Measurements from ENCODE around the gene NAV2. TPM values are rescaled to one million over a fixed set of nuclear protein-coding genes. Genes with fewer than 3 reads are reported as not detected.

NAV2 gene
- total and polyA plus RNA-seq, 5 donors = 4.4 to 12.9 (median 8.6) TPM

DNA sequence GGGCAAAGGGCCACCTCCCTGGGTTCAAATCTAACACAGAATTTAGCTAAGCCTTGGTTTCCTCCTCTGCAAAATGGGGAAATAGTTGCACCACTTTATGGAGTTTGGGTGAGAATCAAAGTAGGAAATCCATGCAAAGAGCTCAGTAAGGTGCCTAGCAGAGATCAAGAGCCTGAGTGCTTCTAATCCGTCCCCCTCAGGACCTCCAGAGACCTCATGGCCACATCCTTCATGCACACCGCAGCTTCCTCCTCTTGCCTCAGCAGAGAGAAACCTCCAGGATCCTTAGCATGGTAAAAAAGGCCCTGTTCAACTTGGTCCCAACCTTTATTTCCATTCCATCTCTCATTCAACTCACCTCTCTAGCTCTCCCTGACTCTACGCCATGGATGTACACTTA lies 37.8 kb upstream of the NAV2 start:
- H3K27me3 ChIP-seq (ENCODE audit: control insufficient read depth, insufficient read depth) = no peaks in the 10 kb centered on the region
- DNase-seq (no peak), ATAC-seq (no peak)
- no peak overlapping the region for H3K4me3 ChIP-seq (ENCODE audit: low read length)
- peaks cover 33% of the 10 kb centered on the region for H3K4me1 ChIP-seq (ENCODE audit: control insufficient read depth, insufficient read depth, low read length)
- no peaks in the 10 kb centered on the region for H3K9me3 ChIP-seq (ENCODE audit: control insufficient read depth, low read length)
- WGBS = 84% methylated on average over 3 of the region's 3 CpGs
- intact Hi-C loops (cut with DNase I) = loop anchor here in 1 of 4 donors (10.0 kb wide), 1 partner anchor 60 kb away; no protein-coding TSS in a partner anchor
- peak overlapping the region; percentile 90 for H3K27ac ChIP-seq (ENCODE audit: low read length)

DNA sequence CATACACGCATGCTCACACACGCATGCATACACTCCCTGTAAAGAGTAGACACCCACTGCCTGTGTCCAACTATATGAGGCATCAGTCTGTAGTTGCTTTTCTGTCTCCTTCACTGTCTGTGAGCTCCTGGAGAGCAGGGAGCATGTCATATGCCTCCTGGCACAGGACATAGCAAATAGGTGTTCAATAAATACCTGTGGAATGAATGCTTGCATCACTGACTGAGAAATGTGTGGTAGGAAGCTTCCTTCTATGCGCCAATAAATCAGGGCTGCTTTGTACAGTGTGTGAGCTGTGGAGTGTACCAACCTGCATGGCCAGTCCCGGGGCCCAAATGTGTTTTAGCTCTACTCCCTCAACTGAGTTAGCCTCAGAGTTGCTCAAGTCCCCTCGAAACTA lies 37.2 kb upstream of the NAV2 start:
- H3K27ac ChIP-seq (ENCODE audit: low read length) = peak overlapping the region; percentile 14
- no peaks in the 10 kb centered on the region for H3K9me3 ChIP-seq (ENCODE audit: control insufficient read depth, low read length)
- ATAC-seq = no peak
- H3K27me3 ChIP-seq (ENCODE audit: control insufficient read depth, insufficient read depth) = no peaks in the 10 kb centered on the region
- no peak overlapping the region for H3K4me3 ChIP-seq (ENCODE audit: low read length)
- intact Hi-C loops (cut with DNase I) = loop anchor here in 1 of 4 donors (10.0 kb wide), 1 partner anchor 59 kb away; no protein-coding TSS in a partner anchor
- WGBS = 92% methylated on average over 5 of the region's 5 CpGs
- no peak for DNase-seq
- H3K4me1 ChIP-seq (ENCODE audit: control insufficient read depth, insufficient read depth, low read length) = peaks cover 33% of the 10 kb centered on the region

DNA sequence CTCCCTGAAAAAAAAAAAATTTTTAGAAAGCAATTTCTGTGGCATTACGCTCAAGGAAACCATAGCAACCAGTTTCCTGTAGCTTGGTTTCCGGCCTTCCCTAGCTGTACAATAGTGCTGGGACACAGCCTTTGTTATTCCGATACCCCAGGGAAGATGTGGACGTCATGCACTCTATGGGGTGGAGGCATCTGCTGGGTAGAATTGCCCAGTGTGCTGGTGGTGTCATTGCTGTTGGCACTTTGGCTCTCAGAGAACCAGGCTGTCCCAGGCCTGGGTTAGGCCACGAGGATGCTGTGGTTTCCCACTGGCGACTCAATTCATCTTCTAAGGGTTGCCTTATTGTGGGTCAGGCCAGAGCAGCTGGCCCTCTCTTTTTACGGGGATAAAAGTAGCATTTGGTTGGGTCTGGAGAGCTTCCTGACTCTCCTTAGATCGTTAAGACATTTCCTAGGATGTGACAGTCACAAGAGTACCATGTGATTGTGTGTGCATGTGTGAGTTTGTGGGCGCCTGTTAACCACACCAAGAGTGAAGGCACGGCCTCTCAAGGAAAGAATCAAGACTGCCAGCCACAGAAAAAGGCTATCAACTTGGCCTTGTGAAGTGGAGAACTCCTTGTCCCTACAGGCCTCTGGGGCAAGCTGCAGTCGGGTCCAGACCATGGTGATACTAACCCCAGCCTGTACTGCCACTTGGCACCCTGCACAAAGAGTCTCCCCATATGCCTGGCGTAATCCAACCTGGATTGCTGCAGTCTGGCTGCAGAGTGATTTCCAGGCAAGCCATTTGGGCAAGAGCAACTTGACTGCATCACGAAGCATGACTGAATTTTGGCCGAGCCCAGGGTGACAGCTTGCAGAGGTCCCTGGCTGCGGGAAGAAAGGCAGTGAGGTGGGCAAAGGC lies 35.9 kb upstream of the NAV2 start:
- Histone ChIP-seq H3K4me3 (ENCODE audit: low read length) (no peak overlapping the region), H3K4me1 (ENCODE audit: control insufficient read depth, insufficient read depth, low read length) (peaks cover 39% of the 10 kb centered on the region), H3K27ac (ENCODE audit: low read length) (peak overlapping the region; percentile 90), H3K9me3 (ENCODE audit: control insufficient read depth, low read length) (no peaks in the 10 kb centered on the region), H3K27me3 (ENCODE audit: control insufficient read depth, insufficient read depth) (no peaks in the 10 kb centered on the region)
- intact Hi-C loops (cut with DNase I) = loop anchor here in 1 of 4 donors (10.0 kb wide), 1 partner anchor 58 kb away; no protein-coding TSS in a partner anchor
- DNase-seq = peak in 1 of 3 donors; percentile 47
- ATAC-seq = peak; percentile 33 to 80
- WGBS = 70% methylated on average over 15 of the region's 15 CpGs

DNA sequence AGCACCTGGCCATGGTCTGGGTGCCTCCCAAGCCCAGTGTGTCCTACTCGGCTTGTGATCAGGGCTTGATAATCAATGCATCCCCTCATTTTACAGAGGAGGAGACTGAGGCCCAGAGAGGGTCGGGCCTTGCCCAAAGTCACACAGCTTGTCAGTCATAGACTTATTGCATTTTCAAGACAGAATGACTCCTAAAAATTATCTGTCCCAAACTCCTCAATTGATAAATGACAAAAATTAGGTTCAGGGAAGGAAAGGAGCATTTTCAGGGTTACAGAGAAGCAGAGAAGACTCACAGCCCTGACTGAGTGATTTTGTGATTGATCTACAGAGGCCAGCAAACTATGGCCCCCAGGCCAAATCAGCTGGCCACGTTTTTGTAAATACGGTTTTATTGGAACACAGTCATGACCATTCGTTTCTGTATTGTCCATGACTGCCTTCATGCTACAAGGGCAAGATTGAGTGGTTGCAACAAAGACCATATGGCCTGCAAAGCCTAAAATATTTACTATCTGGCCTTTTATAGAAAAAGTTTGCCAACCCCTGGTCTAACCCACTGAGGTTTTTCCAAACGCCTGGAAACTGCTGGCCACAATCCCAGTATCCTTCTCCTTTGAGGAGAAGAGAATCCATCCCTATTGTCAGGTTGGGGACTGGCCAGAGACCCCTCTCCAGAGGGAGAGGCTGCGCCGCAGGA lies 35.1 kb upstream of the NAV2 start:
- Histone ChIP-seq H3K9me3 (ENCODE audit: control insufficient read depth, low read length) (no peaks in the 10 kb centered on the region), H3K27me3 (ENCODE audit: control insufficient read depth, insufficient read depth) (no peaks in the 10 kb centered on the region), H3K27ac (ENCODE audit: low read length) (peak overlapping the region; percentile 90), H3K4me3 (ENCODE audit: low read length) (no peak overlapping the region), H3K4me1 (ENCODE audit: control insufficient read depth, insufficient read depth, low read length) (peaks cover 39% of the 10 kb centered on the region)
- intact Hi-C loops (cut with DNase I) = loop anchor here in 1 of 4 donors (10.0 kb wide), 1 partner anchor 57 kb away; no protein-coding TSS in a partner anchor
- 71% methylated on average over 8 of the region's 8 CpGs for WGBS
- no peak for ATAC-seq
- DNase-seq = no peak

DNA sequence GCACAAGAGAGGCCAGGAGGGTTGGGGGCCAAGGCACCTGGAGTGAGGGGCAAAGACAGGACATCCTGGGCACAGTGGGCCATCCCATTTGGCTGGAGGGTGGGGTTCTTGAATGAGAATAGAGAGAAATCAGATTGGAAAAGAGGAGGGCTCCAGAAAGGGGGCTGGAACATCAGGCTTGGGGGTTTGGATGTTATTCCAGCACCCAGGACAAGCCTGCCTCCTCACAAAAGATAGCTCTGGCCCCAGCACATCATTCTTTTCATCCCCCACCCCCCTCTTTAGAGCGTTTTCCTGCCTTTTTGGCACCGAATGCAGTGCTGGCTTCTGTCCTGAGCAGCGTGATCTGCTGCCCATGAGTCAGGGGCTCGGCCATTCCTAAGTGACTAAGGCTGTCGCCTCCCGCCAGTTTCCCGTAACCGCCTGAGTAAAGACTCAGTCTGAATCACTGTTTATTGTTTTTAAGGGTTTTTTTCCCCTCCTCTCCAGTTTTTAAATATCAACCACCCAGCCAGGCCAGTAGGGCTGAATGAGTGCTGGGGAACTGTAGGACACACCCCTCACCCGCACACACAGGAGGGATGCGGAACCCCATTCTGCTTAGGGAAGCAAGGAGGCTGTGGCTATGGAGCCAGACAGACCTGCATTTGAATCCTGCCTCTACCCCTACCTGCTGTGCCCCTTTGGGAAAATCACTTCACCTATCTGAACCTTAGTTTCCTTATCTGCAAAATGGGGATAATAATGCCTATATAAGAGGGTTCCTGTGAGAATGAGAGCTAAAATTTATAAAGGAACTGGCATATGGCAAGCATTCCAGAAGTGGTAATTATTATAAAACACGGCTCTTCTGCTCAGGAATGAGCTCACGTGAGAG lies 32.4 kb upstream of the NAV2 start:
- WGBS = 21% methylated on average over 12 of the region's 12 CpGs
- DNase-seq (peak; percentile 94 to 96 (median 95)), ATAC-seq (peak; percentile 84 to 90)
- intact Hi-C loops (cut with DNase I) = loop anchor here in 2 of 4 donors (5.0 to 10.0 kb wide), 2 partner anchors 55 to 103 kb away; no protein-coding TSS in a partner anchor
- Histone ChIP-seq H3K9me3 (ENCODE audit: control insufficient read depth, low read length) (no peaks in the 10 kb centered on the region), H3K4me1 (ENCODE audit: control insufficient read depth, insufficient read depth, low read length) (peaks cover 38% of the 10 kb centered on the region), H3K4me3 (ENCODE audit: low read length) (no peak overlapping the region), H3K27ac (ENCODE audit: low read length) (peak overlapping the region; percentile 73), H3K27me3 (ENCODE audit: control insufficient read depth, insufficient read depth) (no peaks in the 10 kb centered on the region)

DNA sequence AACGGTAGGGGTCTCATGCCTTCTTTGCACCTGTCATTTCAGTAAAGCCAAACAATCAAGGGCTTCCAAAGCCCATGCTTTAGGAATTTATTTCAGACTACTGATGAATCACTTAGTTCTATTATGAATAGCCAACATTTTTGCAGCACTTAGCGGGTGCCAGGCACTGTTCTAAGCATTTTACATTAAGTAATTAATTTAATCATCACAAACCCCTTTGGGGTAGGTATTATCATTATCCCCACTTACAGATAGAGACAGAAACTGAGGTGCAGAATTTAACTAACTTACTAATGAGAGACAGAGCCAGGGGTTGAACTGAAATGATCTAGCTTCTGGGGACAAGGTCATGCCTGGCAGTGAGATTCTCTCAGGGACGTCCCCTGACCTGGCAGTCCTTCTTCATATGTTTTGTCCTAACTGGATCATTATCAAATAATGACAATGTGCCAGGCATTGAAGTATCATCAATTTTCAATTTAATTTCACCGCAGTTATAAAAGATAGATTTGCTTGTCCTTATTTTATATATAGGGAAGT lies 31.7 kb upstream of the NAV2 start:
- intact Hi-C loops (cut with DNase I) = loop anchor here in 1 of 4 donors (5.0 kb wide), 1 partner anchor 104 kb away; no protein-coding TSS in a partner anchor

DNA sequence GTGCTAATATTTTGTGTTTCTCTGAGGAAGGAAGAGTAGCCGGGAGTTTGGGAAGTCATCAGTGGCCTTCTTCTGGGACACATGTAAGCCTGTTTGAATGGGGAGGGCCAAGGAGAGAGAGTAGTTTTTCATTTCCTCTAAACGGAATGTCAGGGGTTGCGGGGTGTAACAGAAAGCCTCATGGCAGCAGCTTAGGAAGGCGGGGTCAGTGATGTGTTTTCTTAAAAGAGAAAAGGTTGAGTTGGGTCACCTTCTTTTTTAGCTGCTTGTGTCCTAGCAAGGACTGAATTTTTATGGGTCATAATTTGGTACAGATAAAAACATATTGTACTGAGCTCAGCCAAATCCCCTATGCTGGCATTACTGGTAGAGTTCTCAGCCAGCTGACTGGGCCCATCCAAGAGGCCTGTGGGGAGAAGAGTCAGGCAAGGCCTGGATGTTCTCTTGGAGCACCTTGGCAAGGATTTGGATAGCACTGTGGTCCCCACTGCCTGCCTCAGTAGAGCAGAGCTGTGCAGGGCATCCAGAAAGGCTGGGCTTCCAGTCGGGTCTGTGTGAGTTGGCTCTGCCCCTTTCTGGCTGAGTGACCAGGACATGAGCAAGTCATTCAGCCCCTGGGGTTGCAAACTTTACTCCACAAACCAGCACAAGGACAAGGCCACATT lies 29.4 kb upstream of the NAV2 start:
- H3K27ac ChIP-seq (ENCODE audit: low read length) = peak overlapping the region; percentile 79
- DNase-seq = peak; percentile 83 to 92 (median 84)
- H3K27me3 ChIP-seq (ENCODE audit: control insufficient read depth, insufficient read depth) = no peaks in the 10 kb centered on the region
- peaks cover 23% of the 10 kb centered on the region for H3K4me1 ChIP-seq (ENCODE audit: control insufficient read depth, insufficient read depth, low read length)
- intact Hi-C loops (cut with DNase I) = loop anchor here in 1 of 4 donors (5.0 kb wide), 1 partner anchor 106 kb away; no protein-coding TSS in a partner anchor
- no peak overlapping the region for H3K4me3 ChIP-seq (ENCODE audit: low read length)
- peak; percentile 67 to 91 for ATAC-seq
- WGBS = 29% methylated on average over 5 of the region's 5 CpGs
- no peaks in the 10 kb centered on the region for H3K9me3 ChIP-seq (ENCODE audit: control insufficient read depth, low read length)

More for the DNA sequence above, 31.7 kb upstream of the NAV2 start:
- DNase-seq (no peak), ATAC-seq (no peak)
- Histone ChIP-seq H3K27ac (ENCODE audit: low read length) (peak overlapping the region; percentile 73), H3K27me3 (ENCODE audit: control insufficient read depth, insufficient read depth) (no peaks in the 10 kb centered on the region), H3K4me3 (ENCODE audit: low read length) (no peak overlapping the region), H3K4me1 (ENCODE audit: control insufficient read depth, insufficient read depth, low read length) (peaks cover 34% of the 10 kb centered on the region), H3K9me3 (ENCODE audit: control insufficient read depth, low read length) (no peaks in the 10 kb centered on the region)
- WGBS = 66% methylated on average over 4 of the region's 4 CpGs

DNA sequence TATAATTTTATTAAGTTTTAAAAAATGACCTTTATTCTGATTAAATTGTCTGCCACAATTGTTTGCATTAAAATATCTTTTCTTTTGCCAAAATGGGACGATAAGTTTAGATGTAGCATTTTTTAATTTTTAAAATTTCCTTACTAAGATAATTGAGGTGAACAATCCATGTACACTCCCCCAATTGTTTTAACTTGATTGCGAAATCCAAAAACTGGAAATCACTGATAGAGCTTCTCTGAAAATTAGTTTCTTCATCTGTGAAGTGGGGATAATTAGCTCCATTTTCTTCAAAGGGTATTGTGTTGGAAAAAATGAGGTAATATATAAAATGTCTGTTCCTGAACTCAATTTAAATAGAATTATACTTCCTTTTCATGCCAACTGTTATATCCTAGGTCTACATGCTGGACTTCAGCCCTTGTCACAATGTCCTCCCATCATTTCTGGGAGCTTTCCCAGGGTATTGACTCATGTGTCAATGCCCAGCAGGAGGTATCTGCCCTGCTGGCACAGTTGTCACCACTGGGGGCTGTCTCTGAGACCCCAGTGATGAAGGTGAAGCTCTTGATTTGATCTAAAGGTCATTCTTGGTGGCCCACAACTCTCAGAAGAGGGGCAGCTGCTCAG lies 28.7 kb upstream of the NAV2 start:
- peak overlapping the region; percentile 64 for H3K27ac ChIP-seq (ENCODE audit: low read length)
- no peak for DNase-seq
- WGBS = 76% methylated on average over 2 of the region's 2 CpGs
- H3K4me3 ChIP-seq (ENCODE audit: low read length) = no peak overlapping the region
- no peaks in the 10 kb centered on the region for H3K9me3 ChIP-seq (ENCODE audit: control insufficient read depth, low read length)
- no peaks in the 10 kb centered on the region for H3K27me3 ChIP-seq (ENCODE audit: control insufficient read depth, insufficient read depth)
- peaks cover 24% of the 10 kb centered on the region for H3K4me1 ChIP-seq (ENCODE audit: control insufficient read depth, insufficient read depth, low read length)
- no peak for ATAC-seq
- intact Hi-C loops (cut with DNase I) = loop anchor here in 1 of 4 donors (5.0 kb wide), 1 partner anchor 107 kb away; no protein-coding TSS in a partner anchor

DNA sequence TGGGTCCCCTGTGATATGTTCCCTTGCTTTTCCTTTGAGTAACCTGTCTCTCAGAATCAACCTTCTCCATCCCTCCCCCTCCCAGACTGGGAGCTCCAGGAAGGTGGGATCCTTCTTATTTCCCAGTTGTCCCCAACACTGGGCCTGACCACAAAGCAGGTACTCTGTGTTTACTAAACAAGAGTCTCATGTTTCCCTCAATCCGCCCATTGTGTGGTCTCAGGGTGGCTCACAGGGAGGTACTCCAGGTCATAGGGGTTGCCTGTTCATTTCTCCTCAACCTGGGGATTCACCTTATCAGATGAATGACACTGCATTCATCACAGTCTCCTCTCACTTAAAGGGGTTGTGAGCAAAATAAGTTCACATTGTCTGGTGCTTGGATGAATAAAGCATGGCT lies 26.4 kb upstream of the NAV2 start:
- WGBS = 93% methylated on average over 1 of the region's 1 CpG
- Histone ChIP-seq H3K4me1 (ENCODE audit: control insufficient read depth, insufficient read depth, low read length) (peaks cover 17% of the 10 kb centered on the region), H3K9me3 (ENCODE audit: control insufficient read depth, low read length) (no peaks in the 10 kb centered on the region), H3K4me3 (ENCODE audit: low read length) (no peak overlapping the region), H3K27me3 (ENCODE audit: control insufficient read depth, insufficient read depth) (no peaks in the 10 kb centered on the region), H3K27ac (ENCODE audit: low read length) (no peak overlapping the region)
- intact Hi-C loops (cut with DNase I) = no loop called here
- DNase-seq = no peak
- ATAC-seq = no peak
